ENCODE results near the gene PDPR.
"Not testable (repeated sequence)": the region's sequence is repeated elsewhere in the genome, so short reads cannot be mapped to it uniquely, and the experiment has no call there.

Gene PDPR

DNA sequence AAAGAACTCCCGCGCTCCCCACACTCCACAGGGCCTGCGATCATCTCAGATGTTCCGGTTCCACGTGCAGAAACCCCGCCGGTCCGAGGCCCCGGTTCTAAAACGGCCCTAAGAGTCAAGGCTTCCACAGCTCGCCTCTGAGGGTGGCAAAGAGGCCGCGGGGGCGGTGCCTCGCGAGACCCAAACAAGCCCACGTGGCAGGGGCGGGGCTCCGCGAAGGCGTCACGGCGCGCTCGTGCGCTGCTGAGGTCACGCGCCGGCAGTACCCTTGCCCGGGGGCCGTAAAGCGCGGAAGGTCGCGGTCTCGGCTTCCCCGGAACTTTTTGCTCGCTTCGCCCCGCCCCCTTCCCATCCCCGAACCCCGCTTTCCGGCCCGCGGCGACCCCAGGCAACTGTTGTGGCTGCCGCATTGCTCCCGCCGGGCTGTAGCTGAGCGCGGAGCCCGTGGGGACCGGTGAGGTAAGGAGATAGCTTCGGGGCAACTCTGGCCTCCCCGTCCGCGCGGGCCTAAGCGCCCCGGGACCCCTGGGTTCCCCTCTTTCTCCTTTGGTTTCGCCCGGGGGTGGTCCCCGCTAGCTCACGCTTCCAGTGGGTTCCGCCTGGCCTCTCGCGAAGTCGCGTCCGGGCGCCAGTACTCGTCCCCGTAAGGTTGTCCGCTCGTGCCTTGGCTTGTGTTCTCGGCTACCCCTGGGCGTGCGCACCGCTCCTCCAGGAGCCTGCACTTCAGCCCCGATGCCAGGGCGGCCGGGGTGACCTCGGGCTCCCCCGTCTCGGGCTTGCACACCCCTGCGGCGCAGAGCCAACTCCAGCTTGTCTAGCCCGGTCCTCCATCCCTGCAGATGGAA, at the start of gene PDPR:
Gene PDPR, plus strand, starts transcription at position 351 of the 845 bp plus-strand sequence. CDS start 6,161 bp downstream, outside the sequence.
- peak; percentile 96 for DNase-seq

- peak; percentile 21 for DNase-seq
Measured at GRCh38 chr16:70064841-70065370, 49.2 kb upstream of the PDPR start.

DNA sequence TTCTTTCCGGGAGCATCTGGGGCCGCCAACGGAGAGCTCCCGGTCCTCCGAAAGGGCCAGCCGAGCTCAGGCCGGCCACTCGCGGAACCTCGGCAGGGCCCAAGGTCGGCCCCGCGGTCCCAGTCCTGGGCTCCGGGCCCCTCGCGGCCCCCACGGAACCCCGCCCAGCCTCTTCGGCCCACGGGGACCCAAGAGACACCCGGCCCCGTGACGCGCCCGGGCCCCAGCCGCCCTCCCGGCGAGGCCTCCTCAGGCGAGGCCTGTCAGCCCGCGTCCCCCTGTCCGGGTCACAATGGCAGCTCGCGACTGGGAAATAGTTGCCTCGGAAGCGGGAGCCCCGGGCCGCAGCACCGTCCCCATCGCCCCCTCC, 48.8 kb upstream of the PDPR start:
- DNase-seq, result not testable (repeated sequence)

DNA sequence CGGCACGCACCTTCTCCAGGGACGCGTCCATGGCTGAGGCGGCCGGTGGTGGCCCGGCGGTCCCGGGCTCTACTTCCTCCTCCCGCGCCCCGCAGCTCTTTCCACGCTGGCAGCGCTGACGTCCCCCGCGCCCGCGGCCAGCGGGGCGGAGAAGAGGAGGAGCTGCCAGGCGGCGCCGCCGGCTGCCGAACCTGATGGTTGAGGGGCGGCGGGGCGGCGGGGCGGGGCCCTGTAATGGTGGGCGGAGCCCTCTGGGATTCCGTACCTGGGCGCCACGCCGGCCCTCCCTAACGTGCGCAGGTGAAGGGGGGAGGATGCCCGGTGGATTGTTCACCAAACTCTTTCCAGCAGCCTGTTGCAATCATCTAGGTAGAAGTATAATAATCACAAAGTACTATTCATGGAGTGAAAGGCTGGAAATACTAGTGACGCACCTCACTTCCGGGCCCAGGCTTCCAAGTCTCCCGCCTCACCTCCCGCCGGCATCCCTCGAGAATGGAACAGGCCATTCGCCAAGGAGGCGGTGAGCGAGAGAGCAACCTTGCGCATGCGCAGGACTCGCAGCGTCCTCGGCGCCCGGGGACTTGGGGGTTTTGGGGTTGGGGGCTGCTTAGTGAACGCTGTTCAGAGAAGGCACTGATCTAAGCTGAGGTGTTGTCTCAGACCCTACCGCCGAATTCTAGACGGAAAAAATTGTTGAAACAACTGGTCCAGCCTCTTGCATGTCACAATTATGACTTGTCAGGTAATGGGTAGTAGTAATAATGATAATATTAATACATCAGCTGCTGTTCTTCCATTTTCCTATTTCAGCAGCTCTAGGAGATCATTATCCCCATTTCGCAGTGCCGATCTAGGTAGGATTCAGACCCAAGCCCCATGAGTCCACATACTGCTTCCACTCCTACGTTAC, 48.1 kb upstream of the PDPR start:
- DNase-seq, result peak; percentile 88

GRCh38 chr16:70066751-70067150, 47.4 kb upstream of the PDPR start:
- DNase-seq, result not testable (repeated sequence)

GRCh38 chr16:70079081-70079480, 35.1 kb upstream of the PDPR start:
- not testable (repeated sequence) for DNase-seq

- DNase-seq, result not testable (repeated sequence)
Measured at GRCh38 chr16:70081219-70081618, 32.9 kb upstream of the PDPR start.

DNA sequence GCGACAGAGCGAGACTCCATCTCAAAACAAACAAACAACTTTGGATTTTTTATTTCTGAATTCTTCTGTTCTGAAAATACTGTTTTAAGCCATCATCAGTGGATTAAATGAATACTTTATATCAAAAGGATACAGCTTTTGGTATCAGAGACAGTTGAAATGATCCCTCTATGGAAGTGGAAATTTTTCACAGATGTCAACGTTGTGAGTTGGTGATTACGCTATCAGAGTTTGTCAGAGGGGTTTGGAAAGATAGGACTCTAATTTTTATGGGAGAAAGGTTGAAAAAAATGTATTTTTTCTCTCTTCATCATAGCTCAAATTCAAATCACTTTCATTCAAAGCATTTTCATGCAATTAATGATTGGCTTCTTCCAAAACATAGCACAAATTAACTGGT, 30.2 kb upstream of the PDPR start:
- DNase-seq, result not testable (repeated sequence)

GRCh38 chr16:70088160-70088559, 26.0 kb upstream of the PDPR start:
- DNase-seq, result not testable (repeated sequence)

GRCh38 chr16:70088877-70089276, 25.3 kb upstream of the PDPR start:
- DNase-seq, result not testable (repeated sequence)

DNA sequence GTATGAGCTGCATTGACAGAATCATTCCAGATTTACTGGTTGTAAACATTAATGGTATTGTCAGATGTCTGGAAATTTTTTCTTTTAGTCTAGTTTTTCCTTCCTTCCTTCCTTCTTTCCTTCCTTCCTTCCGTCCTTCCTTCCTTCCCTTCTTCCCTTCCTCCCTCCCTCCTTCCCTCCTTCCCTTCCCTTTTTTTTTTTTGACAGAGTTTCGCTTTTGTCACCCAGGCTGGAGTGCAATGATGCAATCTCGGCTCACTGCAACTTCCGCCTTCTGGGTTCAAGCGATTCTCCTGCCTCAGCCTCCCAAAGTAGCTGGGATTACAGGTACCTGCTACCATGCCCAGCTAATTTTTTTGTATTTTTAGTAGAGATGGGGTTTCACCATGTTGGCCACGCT, 24.8 kb upstream of the PDPR start:
- not testable (repeated sequence) for DNase-seq

DNA sequence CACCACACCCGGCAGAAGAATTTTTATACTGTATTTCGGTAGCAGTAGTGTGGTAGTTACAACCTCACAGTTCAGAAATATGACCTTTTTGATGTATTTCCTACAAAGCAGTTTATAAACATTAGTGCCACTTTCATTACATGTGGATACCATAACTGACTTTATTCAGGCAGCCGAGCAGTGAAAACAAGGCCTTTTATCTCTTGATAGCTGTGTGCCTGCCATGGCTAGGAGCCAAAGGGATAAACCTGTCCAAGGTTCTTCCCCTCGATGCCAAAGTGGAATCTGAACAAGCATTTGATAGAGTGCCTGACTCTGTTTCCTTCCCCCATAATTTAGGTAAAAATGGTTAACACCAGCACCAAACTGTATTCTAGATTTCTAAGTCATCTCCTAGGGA, 23.0 kb upstream of the PDPR start:
- DNase-seq, result not testable (repeated sequence)

DNA sequence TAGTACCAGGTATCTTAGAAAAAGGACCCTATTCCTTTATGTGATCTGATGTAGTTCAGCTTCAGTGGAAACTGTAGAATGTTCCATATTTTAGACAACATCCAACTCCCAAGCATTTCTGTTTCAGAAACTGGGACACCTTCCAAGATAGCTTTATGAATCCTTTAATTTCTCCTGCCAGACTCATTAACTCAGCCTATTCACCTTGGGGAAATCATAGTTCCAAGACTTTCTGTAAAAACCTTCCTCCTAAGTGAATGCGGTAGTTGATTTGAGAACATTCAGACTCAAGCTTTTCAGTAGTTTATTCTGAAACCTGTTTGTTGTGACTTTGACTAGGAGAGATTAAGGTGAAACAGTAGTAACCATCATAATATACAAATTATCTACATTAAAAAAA, 20.0 kb upstream of the PDPR start:
- not testable (repeated sequence) for DNase-seq

DNA sequence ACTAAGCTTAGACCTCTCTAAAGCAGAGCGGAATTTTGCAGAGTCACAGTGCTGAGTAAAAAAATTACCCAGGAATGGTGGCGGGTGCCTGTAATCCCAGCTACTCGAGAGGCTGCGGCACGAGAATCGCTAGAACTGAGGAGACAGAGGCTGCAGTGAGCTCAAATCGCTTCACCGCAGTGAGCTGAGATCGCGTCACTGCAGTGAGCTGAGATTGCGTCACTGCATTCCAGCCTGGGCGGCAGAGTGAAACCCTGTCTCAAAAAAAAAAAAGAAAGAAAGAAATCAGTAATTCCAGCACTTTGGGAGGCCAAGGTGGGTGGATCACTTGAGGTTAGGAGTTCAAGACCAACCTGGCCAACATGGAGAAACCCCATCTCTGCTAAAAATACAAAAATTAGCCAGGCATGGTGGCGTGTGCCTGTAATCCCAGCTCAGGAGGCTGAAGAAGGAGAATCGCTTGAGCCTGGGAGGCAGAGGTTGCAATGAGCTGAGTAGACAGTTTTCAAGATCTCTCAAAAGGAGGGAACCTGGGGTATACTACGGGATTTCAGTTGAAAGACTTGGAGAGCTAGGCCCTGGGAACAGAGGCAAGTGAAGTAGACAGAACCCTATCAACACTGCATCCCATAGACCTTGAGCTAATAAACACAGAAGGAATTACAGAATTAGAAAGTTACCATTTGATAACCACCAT, 4.4 kb upstream of the PDPR start:
- not testable (repeated sequence) for DNase-seq

GRCh38 chr16:70112162-70112561, 2.0 kb upstream of the PDPR start:
- DNase-seq, result not testable (repeated sequence)

DNA sequence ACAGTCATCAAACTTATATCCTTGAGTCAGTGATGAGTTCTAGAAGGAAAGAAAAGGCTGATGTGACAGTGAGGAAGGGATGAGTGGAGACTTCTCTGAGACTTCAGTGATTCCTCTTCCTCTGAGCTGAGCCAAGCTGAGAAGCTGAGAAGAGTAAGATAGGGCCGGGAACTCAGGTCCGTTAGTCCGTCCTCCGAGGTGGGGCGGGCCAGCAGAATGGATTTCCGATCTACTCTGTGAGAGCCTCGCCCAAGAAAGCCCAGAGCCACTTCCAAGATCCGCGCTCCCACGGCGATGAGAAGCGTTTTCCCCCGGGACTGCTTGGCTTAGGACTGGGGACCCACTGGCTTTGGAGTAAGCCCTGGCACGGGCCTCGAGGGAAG, 542 bp upstream of the PDPR start:
- not testable (repeated sequence) for DNase-seq

DNA sequence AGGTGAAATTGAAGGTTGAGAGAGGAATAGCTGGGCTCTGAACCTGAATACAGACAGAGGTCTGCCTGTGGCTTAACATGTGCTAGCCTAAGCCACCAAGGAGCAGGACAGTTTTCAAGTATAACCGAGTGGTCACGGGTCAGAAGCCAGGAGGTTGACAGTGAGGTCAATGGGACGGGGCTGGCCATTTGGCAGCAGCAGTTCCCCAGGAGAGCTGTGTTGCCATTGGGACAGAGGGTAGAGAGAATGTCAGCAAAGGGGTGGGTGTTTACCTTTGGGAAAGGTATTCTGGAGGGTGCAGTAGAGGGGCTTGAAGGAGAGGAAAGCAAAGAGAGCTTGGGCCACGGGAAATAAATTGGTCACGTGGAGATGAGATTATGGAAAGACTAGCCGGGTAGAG, 4.2 kb downstream of the PDPR start:
- not testable (repeated sequence) for DNase-seq

DNA sequence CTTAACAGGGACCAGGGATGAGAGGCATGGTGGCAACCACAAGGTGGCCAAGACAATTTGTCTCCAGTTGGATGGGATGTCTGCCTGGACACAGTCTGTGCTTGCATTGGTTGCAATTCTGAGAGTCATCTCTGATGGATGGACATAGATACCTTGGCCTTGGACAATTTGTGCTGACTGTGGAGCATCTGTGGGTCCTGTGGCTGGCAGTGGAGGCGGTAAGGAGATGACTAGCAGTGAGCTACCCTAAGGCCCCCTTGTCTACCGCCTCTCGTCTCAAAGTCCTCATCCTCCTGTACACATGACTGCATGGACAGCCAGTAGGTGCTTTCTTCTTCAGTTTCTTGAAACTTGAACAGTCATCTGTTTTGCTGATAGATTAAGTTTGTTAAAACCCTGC, 4.6 kb downstream of the PDPR start:
- not testable (repeated sequence) for DNase-seq

DNA sequence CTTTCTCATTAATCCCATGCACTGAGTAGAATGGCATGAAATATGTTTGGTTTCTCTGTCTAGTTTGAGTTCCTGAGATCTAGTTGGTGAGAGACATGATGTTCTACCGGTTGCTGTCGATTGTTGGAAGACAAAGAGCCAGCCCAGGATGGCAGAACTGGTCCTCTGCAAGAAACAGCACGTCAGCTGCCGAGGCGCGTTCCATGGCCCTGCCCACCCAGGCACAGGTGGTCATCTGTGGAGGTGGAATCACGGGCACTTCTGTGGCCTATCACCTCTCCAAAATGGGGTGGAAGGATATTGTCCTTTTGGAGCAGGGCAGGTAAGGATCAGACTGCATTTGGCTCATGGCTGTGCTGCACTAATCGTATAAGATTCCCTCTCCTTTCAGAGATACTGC, 6.3 kb downstream of the PDPR start:
- not testable (repeated sequence) for DNase-seq

DNA sequence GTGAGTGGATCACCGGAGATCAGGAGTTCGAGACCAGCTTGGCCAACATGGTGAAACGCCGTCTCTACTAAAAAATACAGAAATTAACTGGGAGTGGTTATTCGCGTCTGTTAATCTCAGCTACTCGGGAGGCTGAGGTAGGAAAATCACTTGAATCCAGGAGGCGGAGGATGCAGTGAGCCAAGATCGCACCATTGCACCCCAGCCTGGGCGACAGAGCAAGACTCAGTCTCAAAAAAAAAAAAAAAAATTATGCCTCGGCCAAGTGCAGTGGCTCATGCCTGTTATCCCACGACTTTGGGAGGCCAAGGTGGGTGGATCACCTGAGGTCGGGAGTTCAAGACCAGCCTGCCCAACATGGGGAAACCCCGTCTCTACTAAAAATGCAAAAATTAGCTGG, 9.7 kb downstream of the PDPR start:
- not testable (repeated sequence) for DNase-seq

DNA sequence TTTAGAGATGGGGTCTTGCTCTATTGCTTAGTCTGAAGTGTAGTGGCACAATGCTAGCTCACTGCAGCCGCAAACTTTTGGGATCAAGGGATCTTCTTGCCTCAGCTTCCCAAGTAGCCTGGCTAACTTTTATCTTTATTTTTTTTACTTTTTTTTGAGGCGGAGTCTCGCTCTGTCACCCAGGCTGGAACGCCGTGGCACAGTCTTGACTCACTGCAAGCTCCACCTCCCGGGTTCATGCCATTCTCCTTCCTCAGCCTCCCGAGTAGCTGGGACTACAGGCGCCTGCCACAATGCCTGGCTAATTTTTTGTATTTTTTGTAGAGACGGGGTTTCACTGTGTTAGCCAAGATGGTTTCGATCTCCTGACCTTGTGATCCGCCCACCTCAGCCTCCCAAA, 12.1 kb downstream of the PDPR start:
- not testable (repeated sequence) for DNase-seq

DNA sequence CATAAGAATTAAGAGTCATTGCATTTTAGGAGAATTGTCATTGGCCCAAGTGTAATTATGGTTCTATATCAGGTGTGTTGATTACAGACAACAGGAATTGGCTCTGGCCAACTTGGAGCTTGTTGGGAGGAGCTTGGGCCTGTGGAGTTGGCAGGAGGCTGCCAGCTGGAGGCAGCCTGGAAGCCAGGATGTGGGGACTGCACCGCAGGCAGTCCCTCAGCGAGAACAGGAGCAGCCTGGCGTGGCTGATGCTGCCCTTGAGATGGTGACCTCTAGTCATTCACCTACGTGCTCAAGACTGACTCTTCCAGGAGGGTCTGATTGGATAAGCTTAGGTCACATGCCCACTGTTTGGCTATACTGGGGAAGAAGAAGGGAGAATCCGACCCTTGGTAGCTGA, 13.6 kb downstream of the PDPR start:
- DNase-seq, result not testable (repeated sequence)

GRCh38 chr16:70128844-70129243, 14.7 kb downstream of the PDPR start:
- DNase-seq, result not testable (repeated sequence)

All from activated CD4-positive, alpha-beta T cell treated with anti-CD3 and anti-CD28 coated beads, Interleukin-2, amount 50 U/mL, for 16 hours (primary cell).